ENCODE results near the gene TNNT3. TPM values are rescaled to one million over a fixed set of nuclear protein-coding genes. Genes with fewer than 3 reads are reported as not detected.

TNNT3 gene
- total RNA-seq, 1 experiment from 2014 or later = not detected

GRCh38 chr11:1913271-1914060, 6.0 kb upstream of the TNNT3 start:
- no peaks in the 10 kb centered on the region for H3F3A ChIP-seq (ENCODE audit: low read length, unreplicated experiment)
- H2AFZ ChIP-seq (ENCODE audit: low read length) = no peak overlapping the region
- no peaks in the 10 kb centered on the region for H3K9me3 ChIP-seq (ENCODE audit: low read length)
- no peaks in the 10 kb centered on the region for H3K9me2 ChIP-seq (replicated peaks; ENCODE audit: low read length)
- CTCF ChIA-PET = no interaction called here
- H3K4me1 ChIP-seq (ENCODE audit: insufficient read depth, low read length) = no peaks in the 10 kb centered on the region
- no peaks in the 10 kb centered on the region for H3K79me2 ChIP-seq (ENCODE audit: low read length)
- no peaks in the 10 kb centered on the region for H3K36me3 ChIP-seq (ENCODE audit: low read depth, low read length)
- no peak overlapping the region for H3K27ac ChIP-seq (ENCODE audit: low read length)
- H4K20me1 ChIP-seq (ENCODE audit: low read length) = no peaks in the 10 kb centered on the region
- peaks cover 10% of the 10 kb centered on the region for H3K27me3 ChIP-seq (ENCODE audit: low read length)
- no peak for ATAC-seq
- no peak overlapping the region for H3K9ac ChIP-seq (ENCODE audit: low read length)
- H3K4me2 ChIP-seq (ENCODE audit: low read length) = no peak overlapping the region
- no peak for TF ChIP-seq EZH2 (IDR thresholded peaks at IDR 0.05; ENCODE audit: low read length, unreplicated experiment)
- POLR2A ChIA-PET (ENCODE audit: unreplicated experiment) = no interaction called here
- BruUV-seq (replicated peaks) = no TSS peak
- DNase-seq = no peak
- intact Hi-C loops (cut with micrococcal nuclease) = no loop called here
- H3K4me3 ChIP-seq (ENCODE audit: low read length) = no peak overlapping the region

- DNase-seq (no peak), ATAC-seq (no peak)
- TF ChIP-seq, protein P1, sequence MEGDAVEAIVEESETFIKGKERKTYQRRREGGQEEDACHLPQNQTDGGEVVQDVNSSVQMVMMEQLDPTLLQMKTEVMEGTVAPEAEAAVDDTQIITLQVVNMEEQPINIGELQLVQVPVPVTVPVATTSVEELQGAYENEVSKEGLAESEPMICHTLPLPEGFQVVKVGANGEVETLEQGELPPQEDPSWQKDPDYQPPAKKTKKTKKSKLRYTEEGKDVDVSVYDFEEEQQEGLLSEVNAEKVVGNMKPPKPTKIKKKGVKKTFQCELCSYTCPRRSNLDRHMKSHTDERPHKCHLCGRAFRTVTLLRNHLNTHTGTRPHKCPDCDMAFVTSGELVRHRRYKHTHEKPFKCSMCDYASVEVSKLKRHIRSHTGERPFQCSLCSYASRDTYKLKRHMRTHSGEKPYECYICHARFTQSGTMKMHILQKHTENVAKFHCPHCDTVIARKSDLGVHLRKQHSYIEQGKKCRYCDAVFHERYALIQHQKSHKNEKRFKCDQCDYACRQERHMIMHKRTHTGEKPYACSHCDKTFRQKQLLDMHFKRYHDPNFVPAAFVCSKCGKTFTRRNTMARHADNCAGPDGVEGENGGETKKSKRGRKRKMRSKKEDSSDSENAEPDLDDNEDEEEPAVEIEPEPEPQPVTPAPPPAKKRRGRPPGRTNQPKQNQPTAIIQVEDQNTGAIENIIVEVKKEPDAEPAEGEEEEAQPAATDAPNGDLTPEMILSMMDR (conservative IDR thresholded peaks at IDR 0.05; ENCODE audit: low read depth, low read length) = no peak
- TF ChIP-seq EZH2phosphoT487 (IDR thresholded peaks at IDR 0.05; ENCODE audit: borderline replicate concordance, low read length) = no peak
- no peak for TF ChIP-seq EZH2 (IDR thresholded peaks at IDR 0.05; ENCODE audit: low read length, unreplicated experiment)
- ChIA-PET POLR2A (ENCODE audit: unreplicated experiment) (no interaction called here), CTCF (no interaction called here)
- no peaks in the 10 kb centered on the region for H3K4me1 ChIP-seq (ENCODE audit: insufficient read depth, low read length)
- H3K4me2 ChIP-seq (ENCODE audit: low read length) = no peak overlapping the region
- H3K27me3 ChIP-seq (ENCODE audit: low read length) = peaks cover 3% of the 10 kb centered on the region; the same call in 1 of the 2 replicates
- H3F3A ChIP-seq (ENCODE audit: low read length, unreplicated experiment) = no peaks in the 10 kb centered on the region
- H3K9me3 ChIP-seq (ENCODE audit: low read length) = no peaks in the 10 kb centered on the region
- H3K9me2 ChIP-seq (replicated peaks; ENCODE audit: low read length) = no peaks in the 10 kb centered on the region
- no peak overlapping the region for H3K4me3 ChIP-seq (ENCODE audit: low read length)
- H3K9ac ChIP-seq (ENCODE audit: low read length) = no peak overlapping the region
- intact Hi-C loops (cut with micrococcal nuclease) = no loop called here
- H3K79me2 ChIP-seq (ENCODE audit: low read length) = no peaks in the 10 kb centered on the region
- no peak overlapping the region for H3K27ac ChIP-seq (ENCODE audit: low read length)
- no TSS peak for BruUV-seq (replicated peaks)
- H3K36me3 ChIP-seq (ENCODE audit: low read depth, low read length) = no peaks in the 10 kb centered on the region
- H4K20me1 ChIP-seq (ENCODE audit: low read length) = no peaks in the 10 kb centered on the region
- H2AFZ ChIP-seq (ENCODE audit: low read length) = no peak overlapping the region
Measured at GRCh38 chr11:1915795-1916131, 3.7 kb upstream of the TNNT3 start.

DNA sequence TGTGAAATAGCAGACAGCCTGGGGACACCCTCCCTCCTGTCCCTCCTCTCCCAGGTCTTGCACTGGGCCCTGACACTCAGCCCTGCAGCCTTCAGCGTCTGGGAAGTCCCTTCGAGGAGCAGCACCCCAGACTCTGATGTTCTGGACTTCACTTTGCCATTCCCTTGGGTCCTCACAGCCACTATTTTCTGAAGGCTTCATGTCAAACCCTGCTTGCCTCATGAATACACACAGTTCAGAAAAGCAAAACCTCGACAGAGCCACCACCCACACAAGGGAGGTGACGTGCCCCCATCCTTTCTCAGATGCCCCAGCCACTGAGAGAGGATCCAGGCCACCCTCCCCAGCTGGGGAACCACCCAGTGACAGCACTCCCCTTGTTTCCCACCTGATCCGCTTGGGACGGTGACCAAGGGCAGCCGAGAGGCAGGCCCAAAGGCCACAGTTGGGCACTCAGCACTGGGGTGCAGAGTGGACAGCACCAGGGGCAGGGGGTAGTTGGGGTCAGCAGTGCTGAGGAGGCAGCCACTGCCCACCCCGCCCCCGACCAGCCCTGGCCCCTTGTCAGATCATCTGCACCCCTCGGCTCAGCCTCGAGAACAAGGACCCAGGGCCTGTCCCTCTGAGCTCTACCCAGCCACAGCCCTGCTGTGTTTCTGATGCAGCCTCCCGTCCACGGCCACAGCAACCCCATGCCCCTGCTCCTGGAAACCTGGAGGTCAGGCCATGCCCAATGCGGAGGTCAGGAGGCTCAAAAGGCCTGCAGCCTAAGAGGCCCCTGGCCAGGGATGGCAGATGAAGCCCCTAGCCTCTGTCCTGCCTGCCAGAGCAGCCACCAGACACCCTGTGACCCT, 3.1 kb upstream of the TNNT3 start:
- H4K20me1 ChIP-seq (ENCODE audit: low read length) = no peaks in the 10 kb centered on the region
- no peaks in the 10 kb centered on the region for H3K9me3 ChIP-seq (ENCODE audit: low read length)
- no peak overlapping the region for H3K4me3 ChIP-seq (ENCODE audit: low read length)
- H3K9ac ChIP-seq (ENCODE audit: low read length) = no peak overlapping the region
- H3K4me1 ChIP-seq (ENCODE audit: insufficient read depth, low read length) = no peaks in the 10 kb centered on the region
- H3K27me3 ChIP-seq (ENCODE audit: low read length) = no peaks in the 10 kb centered on the region
- no peaks in the 10 kb centered on the region for H3F3A ChIP-seq (ENCODE audit: low read length, unreplicated experiment)
- TF ChIP-seq EZH2 (IDR thresholded peaks at IDR 0.05; ENCODE audit: low read length, unreplicated experiment) (no peak), EZH2phosphoT487 (IDR thresholded peaks at IDR 0.05; ENCODE audit: borderline replicate concordance, low read length) (no peak)
- TF ChIP-seq, protein P1 (conservative IDR thresholded peaks at IDR 0.05; ENCODE audit: low read depth, low read length) = no peak
- no peak overlapping the region for H3K4me2 ChIP-seq (ENCODE audit: low read length)
- ATAC-seq (no peak), DNase-seq (no peak)
- intact Hi-C loops (cut with micrococcal nuclease) = no loop called here
- H2AFZ ChIP-seq (ENCODE audit: low read length) = no peak overlapping the region
- ChIA-PET CTCF (no interaction called here), POLR2A (ENCODE audit: unreplicated experiment) (no interaction called here)
- no peaks in the 10 kb centered on the region for H3K79me2 ChIP-seq (ENCODE audit: low read length)
- no peaks in the 10 kb centered on the region for H3K9me2 ChIP-seq (replicated peaks; ENCODE audit: low read length)
- H3K36me3 ChIP-seq (ENCODE audit: low read depth, low read length) = no peaks in the 10 kb centered on the region
- BruUV-seq (replicated peaks) = no TSS peak
- H3K27ac ChIP-seq (ENCODE audit: low read length) = no peak overlapping the region
